ENCODE measurements around the gene MS4A5. TPM values are rescaled to one million over a fixed set of nuclear protein-coding genes. Genes with fewer than 3 reads are reported as not detected.

The MS4A5 gene
- total and polyA plus RNA-seq, 2 donors (not counting 3 experiments of a cell fraction or from before 2014, with no cell fraction given), result not detected

DNA sequence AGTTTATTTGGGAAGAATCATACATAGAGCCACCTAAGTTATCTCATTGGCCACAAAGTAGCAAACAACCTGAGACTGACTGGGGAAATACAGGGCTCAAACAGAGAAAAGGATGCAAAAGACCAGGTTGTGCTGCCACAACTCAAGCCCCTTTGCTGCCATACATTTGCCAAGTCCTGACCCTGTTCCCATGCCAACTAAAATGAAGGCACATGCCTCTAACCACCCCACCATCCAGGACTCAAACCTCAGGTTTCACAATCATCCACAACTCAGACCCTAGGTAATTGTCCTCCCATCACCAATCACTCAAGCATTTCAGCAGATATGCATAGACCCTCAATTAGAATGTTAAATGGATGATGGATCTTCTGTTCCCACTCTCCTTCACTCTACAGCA, 24.8 kb downstream of the MS4A5 start:
- Histone ChIP-seq H3K9ac (replicated peaks; ENCODE audit: extremely low read depth, insufficient read depth, low read length) (no peak overlapping the region), H3K4me2 (ENCODE audit: insufficient read depth, low read length) (no peak overlapping the region), H3K27me3 (ENCODE audit: control insufficient read depth in 2 of 2, insufficient read depth in 2 of 2, low read length in 2 of 2) (no peaks in the 10 kb centered on the region), H3K9me1 (replicated peaks; ENCODE audit: control insufficient read depth, extremely low read depth, insufficient read depth, low read length) (no peaks in the 10 kb centered on the region), H3K4me1 (ENCODE audit: control insufficient read depth, extremely low read depth, insufficient read depth, low read length) (no peaks in the 10 kb centered on the region), H3K36me3 (ENCODE audit: control insufficient read depth in 2 of 2, extremely low read depth in 1 of 2, insufficient read depth in 2 of 2, low read length in 2 of 2) (no peaks in the 10 kb centered on the region), H3K79me2 (ENCODE audit: control insufficient read depth, insufficient read depth, low read length) (no peaks in the 10 kb centered on the region), H2AFZ (ENCODE audit: low read depth, low read length) (no peak overlapping the region), H4K20me1 (replicated peaks; ENCODE audit: control insufficient read depth, extremely low read depth, insufficient read depth, low read length) (no peaks in the 10 kb centered on the region), H3K27ac (ENCODE audit: insufficient read depth, low read depth, low read length) (no peak overlapping the region), H3K9me3 (replicated peaks; ENCODE audit: control insufficient read depth, insufficient read depth, low read length) (no peaks in the 10 kb centered on the region), H3K4me3 (replicated peaks in 1 of 3; ENCODE audit: insufficient read depth in 1 of 3, low read depth in 1 of 3, low read length in 3 of 3) (no peak overlapping the region)
- FAIRE-seq (no peak), DNase-seq (ENCODE audit: low read depth, low spot score) (no peak)
- dilution Hi-C loops (cut with MboI; ENCODE audit: extremely low pct_ligation_motif_present, low sequenced_read_pairs) (no loop called here), intact Hi-C loops (cut with micrococcal nuclease) (no loop called here)
- ChIA-PET POLR2A (no interaction called here), CTCF (no interaction called here)
- TF ChIP-seq CTCF (IDR thresholded peaks at IDR 0.05; ENCODE audit: extremely low read depth in 1 of 2, insufficient read depth in 1 of 2, low read depth in 1 of 2, low read length in 2 of 2), result no peak
- TF ChIP-seq, protein P1, sequence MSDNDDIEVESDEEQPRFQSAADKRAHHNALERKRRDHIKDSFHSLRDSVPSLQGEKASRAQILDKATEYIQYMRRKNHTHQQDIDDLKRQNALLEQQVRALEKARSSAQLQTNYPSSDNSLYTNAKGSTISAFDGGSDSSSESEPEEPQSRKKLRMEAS (IDR thresholded peaks at IDR 0.05; ENCODE audit: insufficient read depth, insufficient read length), result no peak
- no peak for TF ChIP-seq POLR2A (IDR thresholded peaks at IDR 0.05; ENCODE audit: low read depth, low read length)
- TF ChIP-seq POLR2AphosphoS5 (IDR thresholded peaks at IDR 0.05; ENCODE audit: insufficient read depth, low read depth, low read length), result no peak
- TF ChIP-seq EZH2 (IDR thresholded peaks at IDR 0.05; ENCODE audit: borderline replicate concordance, low read depth, low read length, severe bottlenecking), result no peak
- no peak for TF ChIP-seq MYC (IDR thresholded peaks at IDR 0.05; ENCODE audit: low read depth, low read length)
- TF ChIP-seq JUN (IDR thresholded peaks at IDR 0.05; ENCODE audit: borderline replicate concordance, insufficient read depth, insufficient read length, low read depth), result no peak
- TF ChIP-seq FOS (IDR thresholded peaks at IDR 0.05; ENCODE audit: borderline replicate concordance, insufficient read depth, low read length), result no peak
- no peak for TF ChIP-seq GATA2 (IDR thresholded peaks at IDR 0.05; ENCODE audit: insufficient read depth, insufficient read length, low read depth, low read length)
- no TSS peak for BruUV-seq (replicated peaks)

Data from endothelial cell of umbilical vein (primary cell).